Bone marrow (tissue), 2 donors: Measurements from ENCODE around the gene SIK2.

Experiments
- DNase-seq, 2 donors: peaks; one replicate each; lab custom pipeline; 2025; lab: John Stamatoyannopoulos, UW

Gene SIK2

GRCh38 chr11:111730871-111731591, 128.8 kb downstream of the SIK2 start:
- no peak for DNase-seq

- no peak for DNase-seq
Observed at GRCh38 chr11:111731821-111732220, 129.6 kb downstream of the SIK2 start.

- no peak for DNase-seq
Observed at GRCh38 chr11:111733016-111733415, 130.8 kb downstream of the SIK2 start.

DNA sequence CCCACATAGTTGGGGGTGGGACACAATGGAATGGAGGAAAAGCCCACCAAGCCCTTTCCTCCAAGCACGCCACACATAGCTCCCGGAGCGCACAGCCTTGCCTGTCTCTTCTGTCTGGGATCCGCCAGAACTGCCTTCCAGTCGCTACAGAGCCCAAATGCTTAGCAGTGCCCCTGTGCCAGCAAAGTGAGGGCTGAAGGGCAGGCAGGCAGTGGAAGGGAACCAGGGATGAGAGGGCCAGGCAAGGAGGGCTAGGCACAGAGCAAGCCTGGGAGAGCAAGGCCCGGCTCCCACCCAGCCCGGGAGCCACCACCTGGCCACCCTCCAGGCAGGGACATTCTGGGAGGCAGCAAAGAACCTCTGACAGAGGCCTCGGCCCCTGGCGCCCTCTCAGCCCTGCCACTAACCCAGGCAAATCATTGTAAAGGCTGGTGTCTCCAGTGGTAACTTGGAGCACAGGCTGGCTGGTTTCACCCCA, 131.4 kb downstream of the SIK2 start:
- no peak for DNase-seq

GRCh38 chr11:111734101-111734953, 132.1 kb downstream of the SIK2 start:
- DNase-seq = no peak

- no peak for DNase-seq
Observed at GRCh38 chr11:111734954-111735261, 132.7 kb downstream of the SIK2 start.

- no peak for DNase-seq
Observed at GRCh38 chr11:111735262-111736116, 133.2 kb downstream of the SIK2 start.

DNA sequence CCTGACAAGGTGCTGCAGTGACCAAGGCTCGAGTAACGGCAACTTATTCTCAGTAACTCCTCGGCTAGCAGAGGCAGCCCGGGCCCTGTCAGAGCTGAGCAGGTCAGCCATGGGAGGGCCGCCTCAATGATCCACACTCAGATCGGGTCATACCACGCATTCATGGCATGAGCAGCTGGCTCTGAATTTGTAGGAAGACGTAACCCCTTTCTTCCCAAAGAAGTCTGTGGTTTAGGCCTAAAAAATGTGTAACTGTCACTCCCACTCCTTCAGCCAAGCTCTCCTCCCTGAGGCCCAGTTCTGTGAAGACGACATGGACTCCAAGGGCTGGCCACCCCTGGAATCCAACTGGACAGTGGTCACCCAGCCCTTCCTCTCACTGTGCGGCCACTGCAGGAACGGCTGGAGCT, 133.9 kb downstream of the SIK2 start:
- no peak for DNase-seq

DNA sequence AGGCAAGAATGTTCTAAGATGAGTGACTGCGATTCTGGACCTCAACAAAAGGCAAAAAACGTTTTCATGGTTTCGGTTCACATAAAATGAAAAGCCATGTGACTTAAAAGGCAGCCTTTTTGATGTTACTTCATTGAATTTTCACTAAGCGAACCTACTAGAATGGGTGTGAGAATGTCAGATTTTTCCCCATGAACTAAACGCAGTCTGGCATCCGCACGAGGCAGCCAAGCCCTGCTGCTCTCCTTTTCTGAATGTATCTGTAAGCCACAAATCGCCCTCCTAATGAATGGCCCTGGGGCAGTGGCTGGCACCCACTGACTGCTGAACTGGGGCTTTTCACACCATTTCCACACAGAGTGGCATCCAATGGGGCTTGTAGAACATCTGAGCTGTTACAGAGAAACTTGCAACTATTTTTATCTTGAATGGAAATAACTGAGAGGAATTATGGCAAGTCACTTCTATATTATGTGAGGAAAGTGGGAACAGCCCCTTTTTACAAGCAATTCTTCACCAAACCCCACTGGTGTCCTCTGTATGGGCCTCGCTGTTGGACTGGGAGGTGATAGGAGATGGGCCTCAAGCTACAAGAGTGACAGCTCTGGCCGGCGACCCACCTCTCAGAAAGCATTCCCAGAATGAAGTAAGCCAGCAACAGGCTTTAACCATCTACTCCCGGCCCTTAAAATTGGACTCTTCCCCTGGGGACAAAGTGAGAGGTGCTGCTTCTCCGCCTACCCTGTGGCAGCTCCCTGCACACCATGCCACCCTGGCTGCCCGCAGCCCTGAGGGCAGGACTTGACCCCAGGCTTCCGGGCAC, 134.6 kb downstream of the SIK2 start:
- DNase-seq = no peak

GRCh38 chr11:111737444-111738210, 135.4 kb downstream of the SIK2 start:
- DNase-seq = no peak

DNA sequence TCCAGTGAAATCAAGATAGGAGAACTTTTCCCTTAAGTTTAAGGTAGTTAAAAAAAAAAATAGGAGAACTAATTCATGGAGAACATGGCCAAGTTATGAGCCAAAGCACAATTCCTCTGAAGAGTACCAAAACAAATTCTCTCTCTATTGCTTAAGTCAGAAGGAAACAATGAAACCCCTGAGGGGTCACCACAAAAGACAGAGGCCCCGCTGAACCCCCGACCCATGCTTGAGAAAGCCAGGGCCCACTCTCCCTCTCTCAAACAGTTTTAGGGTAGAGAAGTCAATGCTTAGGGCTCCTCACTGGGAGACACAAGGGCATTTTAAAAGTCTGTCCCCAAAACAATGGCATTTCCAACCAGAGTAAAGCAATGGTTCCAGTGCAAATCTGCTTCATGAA, 137.1 kb downstream of the SIK2 start:
- no peak for DNase-seq

DNA sequence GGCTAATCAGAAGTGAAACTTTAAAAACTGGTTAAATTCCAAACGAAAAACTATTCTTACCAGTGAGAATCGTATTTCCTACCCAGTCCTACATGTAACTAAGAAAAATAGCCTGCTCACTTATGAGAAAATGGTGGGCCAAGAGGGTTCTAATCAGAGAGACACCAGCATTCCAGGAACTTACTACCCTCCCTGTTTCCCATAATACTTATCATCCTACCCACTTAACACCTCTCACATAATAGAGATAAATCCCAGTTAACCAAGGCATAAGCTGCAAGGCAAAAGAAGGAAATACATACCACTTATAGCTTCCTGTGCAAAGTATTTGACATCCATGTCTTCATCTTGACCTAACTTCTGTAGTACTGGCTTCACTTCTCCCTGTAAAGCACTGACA, 139.5 kb downstream of the SIK2 start:
- DNase-seq = no peak

GRCh38 chr11:111743700-111744099, 141.5 kb downstream of the SIK2 start:
- no peak for DNase-seq

GRCh38 chr11:111745719-111746504, 143.7 kb downstream of the SIK2 start:
- no peak for DNase-seq

GRCh38 chr11:111748035-111748804, 146.0 kb downstream of the SIK2 start:
- no peak for DNase-seq

GRCh38 chr11:111749646-111750045, 147.4 kb downstream of the SIK2 start:
- DNase-seq = no peak

DNA sequence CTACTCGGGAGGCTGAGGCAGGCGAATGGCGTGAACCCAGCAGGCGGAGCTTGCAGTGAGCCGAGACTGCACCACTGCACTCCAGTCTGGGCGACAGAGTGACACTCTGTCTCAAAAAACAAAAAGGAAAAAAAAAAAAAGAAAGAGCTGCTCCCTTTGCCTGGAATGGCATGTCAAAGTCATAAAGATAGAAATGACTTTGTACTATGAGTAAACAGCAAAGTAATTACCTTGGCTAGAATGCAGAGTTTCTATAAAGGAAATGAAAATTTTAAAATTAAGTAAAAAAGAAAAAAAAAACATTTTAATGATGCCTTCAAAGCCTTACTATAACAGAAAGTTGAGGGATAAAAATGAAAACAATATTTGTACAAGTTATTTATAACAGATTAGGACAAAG, 153.8 kb downstream of the SIK2 start:
- no peak for DNase-seq

- no peak for DNase-seq
Observed at GRCh38 chr11:111759376-111759775, 157.1 kb downstream of the SIK2 start.

GRCh38 chr11:111759778-111760407, 157.6 kb downstream of the SIK2 start:
- no peak for DNase-seq
